Frontal cortex (tissue), 4 donors: ENCODE measurements around the gene SLC23A2. TPM values are rescaled to one million over a fixed set of nuclear protein-coding genes. Genes with fewer than 3 reads are reported as not detected.
"Not testable (repeated sequence)": the region's sequence is repeated elsewhere in the genome, so short reads cannot be mapped to it uniquely, and the experiment has no call there.

ENCODE experiments used
- DNase-seq, 2 donors: peaks; one replicate each; pipeline ENCODE4 v3.0.0; 2012; ENCODE audit warnings: low spot score in 2 of 2
- FAIRE-seq: peaks from 2 replicates; lab custom pipeline; 2012; peaks lifted over from hg19 to GRCh38; lab: Jason Lieb, UNC
- total RNA-seq: library from RNA; depleted of rRNA; stranded (reverse); fragments of >200 nt; gene quantifications from one replicate; pipeline ENCODE4 v1.2.3, GENCODE V29; 2014
- donor health status: control.
- donor health status: control.
- donor health status: control.

SLC23A2 gene
- total RNA-seq, 1 donor from 2014 or later: 41.6 TPM

GRCh38 chr20:4944518-4945313 is 56.6 kb downstream of the SLC23A2 start:
- FAIRE-seq (no peak), DNase-seq (no peak)

DNA sequence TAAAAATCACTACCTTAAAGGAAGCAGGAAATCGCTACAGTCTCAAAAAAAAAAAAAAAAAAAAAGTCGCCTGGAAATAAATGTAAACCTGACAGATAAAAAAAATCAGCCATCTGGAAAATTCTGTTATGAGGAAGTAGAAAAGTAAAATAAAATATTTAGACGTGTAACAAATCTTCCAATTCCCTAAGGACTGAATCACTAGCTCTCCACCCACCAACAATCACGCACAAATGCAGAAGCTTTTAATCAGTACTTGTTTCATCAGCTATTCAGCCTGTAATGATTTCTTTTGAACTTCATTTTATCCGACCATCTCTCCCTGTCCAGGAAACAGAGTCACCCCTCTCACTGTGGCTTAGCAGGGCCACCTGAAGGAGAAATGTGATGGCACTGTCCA is 59.0 kb downstream of the SLC23A2 start:
- DNase-seq: no peak
- FAIRE-seq: no peak

DNA sequence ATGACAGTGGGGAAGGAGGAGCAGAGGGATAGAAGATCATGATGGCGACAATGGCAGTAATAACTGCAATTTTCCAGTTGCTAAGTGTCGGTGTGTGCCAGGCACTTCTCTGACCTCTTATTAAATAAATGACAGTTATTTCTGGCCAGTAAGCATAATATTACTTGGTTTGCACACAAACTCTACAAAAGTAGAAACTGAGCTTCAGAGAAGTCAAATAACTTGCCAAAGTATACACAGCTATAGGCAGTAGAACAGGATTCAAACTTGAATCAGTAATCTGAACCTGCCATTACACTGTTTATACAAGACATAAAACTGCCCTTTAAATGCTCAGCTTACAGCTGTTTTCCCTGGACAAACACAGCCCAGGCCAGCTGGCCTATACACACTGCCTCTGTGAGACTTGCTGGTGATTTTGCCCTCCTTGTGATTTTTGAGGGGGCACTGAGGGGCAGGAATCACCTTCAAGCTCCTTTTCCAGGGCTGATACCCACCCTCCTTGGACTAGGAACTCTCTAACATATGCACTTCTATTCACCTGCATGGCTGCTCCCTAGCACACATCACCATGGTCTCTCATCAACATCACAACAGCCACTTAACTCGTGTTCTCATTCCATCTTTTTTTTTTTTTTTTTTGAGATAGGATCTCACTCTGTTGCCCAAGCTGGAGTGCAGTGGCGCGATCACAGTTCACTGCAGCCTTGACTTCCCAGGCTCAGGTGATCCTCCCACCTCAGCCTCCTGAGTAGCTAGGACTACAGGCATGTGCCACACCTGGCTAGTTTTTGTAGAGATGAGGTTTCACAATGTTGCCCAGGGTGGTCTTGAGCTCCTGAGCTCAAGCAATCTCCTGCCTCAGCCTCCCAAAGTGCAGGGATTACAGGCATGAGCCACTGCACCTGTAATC is 63.6 kb downstream of the SLC23A2 start:
- no peak for DNase-seq
- no peak for FAIRE-seq

DNA sequence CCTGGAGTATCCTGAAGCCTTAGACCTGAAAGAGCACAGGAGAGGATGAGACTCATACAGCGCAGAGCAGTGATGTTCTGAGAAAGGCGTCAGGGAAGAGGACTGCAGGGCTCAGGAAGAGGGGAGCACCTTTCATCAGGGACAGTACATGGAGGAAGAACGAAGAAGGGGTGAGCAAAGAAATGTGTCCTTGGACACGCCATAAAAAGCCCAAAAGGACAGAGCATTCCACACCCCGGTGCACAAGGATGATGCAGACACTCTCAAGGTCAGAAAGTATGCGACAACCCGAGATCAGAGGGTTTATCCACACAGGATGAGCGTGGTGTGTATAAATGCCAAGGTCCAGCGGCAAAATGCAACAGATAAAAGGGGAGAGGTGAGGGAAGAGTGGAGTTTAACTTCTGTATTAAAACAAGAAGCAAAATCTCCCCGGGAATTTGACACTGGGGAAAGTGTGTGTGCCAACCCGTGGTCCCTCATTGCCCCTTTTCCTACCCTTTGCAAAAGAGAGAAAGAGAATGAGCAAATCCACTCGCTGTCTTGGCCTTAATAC is 64.4 kb downstream of the SLC23A2 start:
- DNase-seq: no peak
- no peak for FAIRE-seq

GRCh38 chr20:4936392-4936850 is 64.9 kb downstream of the SLC23A2 start:
- no peak for FAIRE-seq
- DNase-seq: no peak

GRCh38 chr20:4932061-4932460 is 69.2 kb downstream of the SLC23A2 start:
- no peak for DNase-seq
- no peak for FAIRE-seq

DNA sequence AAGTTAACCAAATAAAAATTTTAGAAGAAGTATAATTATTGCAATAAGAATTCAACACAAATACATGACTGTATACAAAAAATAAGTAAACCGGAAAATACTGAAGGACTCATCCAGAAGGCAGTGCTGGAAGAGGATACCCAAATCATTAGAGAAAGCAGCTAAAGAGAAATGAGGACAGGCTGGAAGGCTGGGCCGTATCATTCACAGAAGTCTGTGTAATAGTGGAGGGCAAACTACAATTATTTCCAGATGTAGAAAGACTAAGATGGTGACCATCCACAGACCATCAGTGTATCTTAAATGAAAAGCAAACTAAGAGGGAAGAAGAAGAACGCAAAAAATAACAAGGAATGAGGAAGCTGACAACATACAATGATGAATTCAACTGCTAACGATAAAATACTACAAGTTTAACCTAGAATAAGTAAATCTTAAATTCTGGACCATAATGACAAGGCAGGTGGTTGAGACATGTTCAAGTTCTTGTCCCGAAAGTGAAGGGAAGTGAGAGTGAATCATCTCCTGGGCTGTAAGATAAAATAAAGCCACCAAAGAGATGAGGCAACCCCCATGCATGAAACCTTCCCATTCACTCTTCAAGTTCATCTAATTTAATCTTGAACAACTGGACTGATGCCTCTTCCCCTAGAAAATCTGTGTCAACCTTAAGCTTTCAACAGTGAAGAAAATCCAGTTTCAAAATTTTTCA is 71.5 kb downstream of the SLC23A2 start:
- FAIRE-seq (no peak), DNase-seq (no peak)

DNA sequence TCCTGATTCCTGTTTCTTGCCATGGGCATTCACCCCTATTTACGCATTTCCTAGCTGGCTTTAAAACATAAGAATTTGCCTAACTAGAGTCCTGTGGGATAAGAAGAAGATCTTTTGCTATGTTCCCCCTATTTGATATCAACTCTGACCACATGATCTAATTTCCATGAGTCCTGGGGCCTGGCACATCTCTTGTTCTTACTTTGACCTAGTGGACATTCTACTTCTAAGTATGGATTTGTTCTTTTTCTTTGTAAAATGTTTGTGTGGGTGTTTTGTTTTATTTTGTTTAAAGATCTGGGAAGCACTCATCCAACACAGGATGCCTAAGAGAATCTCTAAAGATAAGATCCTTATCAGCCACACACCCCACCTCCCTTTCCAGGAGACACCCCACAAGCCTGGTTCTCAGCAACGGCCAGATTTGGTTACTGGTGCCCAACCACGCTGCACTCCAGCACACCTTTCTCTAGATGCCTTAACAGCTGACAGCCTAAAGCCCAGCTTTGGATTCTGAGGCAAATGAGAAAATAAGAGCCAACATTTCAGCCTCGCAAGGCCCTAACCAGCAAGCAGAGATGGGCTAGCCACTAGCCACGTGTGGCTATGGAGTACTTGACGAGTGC is 74.7 kb downstream of the SLC23A2 start:
- FAIRE-seq: no peak
- no peak for DNase-seq

GRCh38 chr20:4925842-4926530 is 75.3 kb downstream of the SLC23A2 start:
- DNase-seq (peak in 1 of 2 donors; percentile 56), FAIRE-seq (no peak)

DNA sequence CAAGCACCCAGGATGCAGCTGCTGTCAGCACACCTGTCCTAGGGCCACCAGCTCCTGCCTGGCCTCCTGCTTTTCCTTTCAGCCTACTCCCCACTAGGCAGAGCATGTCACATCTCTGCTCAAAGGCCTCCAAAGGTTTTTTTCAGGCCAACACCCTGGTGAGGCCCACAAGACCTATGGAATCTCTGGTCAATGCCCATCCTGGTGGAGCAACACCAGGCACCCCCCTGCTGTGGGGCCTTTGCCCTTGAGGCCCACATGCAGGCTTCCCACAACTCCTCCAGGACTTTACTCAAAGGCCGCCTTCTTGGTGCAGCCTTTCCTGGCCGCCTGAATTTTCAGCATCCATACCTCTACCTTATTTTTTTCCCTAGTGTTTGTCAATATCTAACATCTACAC is 76.9 kb downstream of the SLC23A2 start:
- FAIRE-seq: no peak
- DNase-seq: no peak

- DNase-seq: no peak
- FAIRE-seq: no peak
Measured at GRCh38 chr20:4924032-4924431, 77.3 kb downstream of the SLC23A2 start.

- no peak for FAIRE-seq
- no peak for DNase-seq
Measured at GRCh38 chr20:4922186-4922585, 79.1 kb downstream of the SLC23A2 start.

GRCh38 chr20:4921271-4921670 is 80.0 kb downstream of the SLC23A2 start:
- DNase-seq, FAIRE-seq: not testable (repeated sequence)

DNA sequence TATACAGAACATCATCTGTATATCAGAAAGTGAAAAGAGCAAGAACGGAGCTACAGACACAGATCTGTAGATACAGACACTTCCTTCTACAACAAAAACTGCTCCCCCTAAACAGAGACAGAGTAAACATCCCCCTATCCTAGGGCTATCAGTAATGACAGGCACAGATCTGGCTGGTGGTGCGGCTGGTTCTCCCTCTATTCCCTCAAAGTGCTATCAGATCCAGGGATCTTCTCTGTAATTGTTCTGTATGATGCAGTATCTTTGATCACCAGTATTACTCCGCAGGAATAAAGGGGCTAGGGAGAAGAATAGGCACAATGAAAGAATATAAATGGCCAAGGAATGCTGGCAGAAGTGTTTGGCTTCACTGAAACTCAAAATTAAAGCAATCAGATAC is 80.7 kb downstream of the SLC23A2 start:
- FAIRE-seq (no peak), DNase-seq (no peak)

GRCh38 chr20:4920131-4920530 is 81.2 kb downstream of the SLC23A2 start:
- FAIRE-seq: no peak

DNA sequence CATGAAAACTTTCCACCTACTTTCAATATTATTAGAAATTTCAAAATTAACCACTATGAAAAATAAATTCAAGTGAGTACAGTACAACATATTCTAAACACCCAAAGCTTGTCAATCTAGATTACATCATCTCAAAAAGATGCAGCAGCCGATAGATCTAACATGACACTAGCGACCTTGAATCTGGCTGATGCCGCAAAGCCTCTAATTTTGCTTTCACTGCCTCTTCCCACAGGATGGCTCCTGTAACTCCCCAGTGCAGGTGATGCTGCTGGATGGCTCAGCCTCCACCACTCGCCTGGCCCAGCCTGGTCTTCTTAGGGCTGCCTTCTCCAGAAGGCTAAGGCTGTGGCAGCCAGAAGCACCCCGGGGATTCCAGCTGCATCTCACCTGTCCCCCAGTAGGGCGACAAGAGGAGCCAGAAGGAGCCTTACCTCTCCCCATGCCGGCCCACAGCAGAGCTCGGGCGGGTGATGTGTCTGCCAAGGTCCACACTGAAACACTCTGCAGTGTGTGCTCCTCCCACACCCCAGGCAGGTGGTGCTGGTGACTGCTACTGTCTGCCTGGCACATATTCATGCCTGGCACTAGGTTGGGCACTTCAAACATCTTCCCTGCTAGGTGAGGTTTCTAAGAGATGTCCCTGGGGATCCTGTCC is 82.1 kb downstream of the SLC23A2 start:
- DNase-seq (no peak), FAIRE-seq (no peak)

More at GRCh38 chr20:4920131-4920530, 81.2 kb downstream of the SLC23A2 start:
- no peak for DNase-seq

- FAIRE-seq (no peak), DNase-seq (no peak)
Measured at GRCh38 chr20:4918473-4918872, 82.8 kb downstream of the SLC23A2 start.
